ENCODE results near the gene SHROOM3. TPM values are rescaled to one million over a fixed set of nuclear protein-coding genes. Genes with fewer than 3 reads are reported as not detected.

The SHROOM3 gene
- total and polyA plus RNA-seq, 2 donors (not counting 1 experiment from before 2014, with no cell fraction given), result 0.91 to 1.5 TPM

DNA sequence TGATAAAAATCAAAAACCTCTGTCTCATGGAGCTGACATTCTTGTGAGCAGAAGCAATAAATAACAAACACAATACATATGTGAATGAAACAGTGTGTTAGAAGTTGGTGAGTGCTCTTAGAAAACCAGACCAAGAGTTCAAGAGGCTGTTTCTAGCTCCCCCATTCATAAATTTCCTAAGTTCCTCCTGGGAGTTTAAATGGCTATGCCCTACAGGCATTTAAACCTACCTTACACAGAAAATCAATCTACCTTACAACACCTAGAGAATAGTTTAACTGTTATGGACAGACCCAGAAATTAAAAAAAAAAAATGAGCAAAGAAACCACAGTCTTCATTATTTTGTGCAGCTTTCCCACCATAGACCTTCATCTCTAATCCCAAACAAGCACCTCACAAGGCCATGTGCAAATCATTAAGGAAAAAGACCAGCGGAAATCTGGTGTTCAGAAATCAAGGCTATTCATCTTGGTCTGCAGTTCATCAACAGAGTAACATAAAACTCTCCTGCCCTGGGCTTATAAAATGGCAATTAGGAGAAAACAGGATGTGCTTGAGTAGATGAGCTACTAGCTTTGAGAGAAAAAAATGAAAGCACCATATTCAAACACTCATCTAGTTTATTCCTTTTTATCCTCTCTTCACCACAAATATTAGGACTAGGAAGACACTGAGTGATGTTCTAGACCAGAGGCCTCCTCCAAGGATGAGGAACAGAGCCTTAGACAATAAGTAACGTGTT is 147.2 kb downstream of the SHROOM3 start:
- Mint-ChIP-seq H3K27me3 (peaks cover 52% of the 10 kb centered on the region), H3K27ac (no peak overlapping the region), H3K4me3 (no peak overlapping the region), H3K4me1 (peaks cover 7% of the 10 kb centered on the region), H3K9me3 (ENCODE audit: insufficient read depth) (no peaks in the 10 kb centered on the region)
- intact Hi-C loops (cut with micrococcal nuclease), result no loop called here
- Histone ChIP-seq H3K4me1 (ENCODE audit: control insufficient read depth in 2 of 2, insufficient read depth in 2 of 2, low read length in 2 of 2) (peaks cover 9 to 13% of the 10 kb centered on the region in 2 donors), H3K27ac (ENCODE audit: low read length in 2 of 2) (no peak overlapping the region), H3K4me2 (replicated peaks; ENCODE audit: low read depth, low read length, poor library complexity, severe bottlenecking) (no peak overlapping the region), H2AFZ (ENCODE audit: insufficient read depth, low read depth, low read length, poor library complexity, severe bottlenecking) (no peak overlapping the region), H3K9me3 (ENCODE audit: control extremely low read depth in 1 of 3, control insufficient read depth in 2 of 3, insufficient read depth in 1 of 3, low read length in 2 of 3) (peaks cover 0 to 3% (median 0%) of the 10 kb centered on the region in 3 donors), H3K79me2 (ENCODE audit: control insufficient read depth, insufficient read depth, low read length) (no peaks in the 10 kb centered on the region), H3K27me3 (replicated peaks in 1 of 4; ENCODE audit: control extremely low read depth in 1 of 4, control insufficient read depth in 3 of 4, insufficient read depth in 4 of 4, low read length in 3 of 4) (peaks cover 0 to 15% (median 8%) of the 10 kb centered on the region in 4 experiments), H4K20me1 (ENCODE audit: control insufficient read depth, insufficient read depth, low read length, poor library complexity, severe bottlenecking) (no peaks in the 10 kb centered on the region), H3K4me3 (ENCODE audit: control extremely low read depth in 1 of 5, extremely low read depth in 1 of 5, insufficient read depth in 1 of 5, low read depth in 2 of 5, low read length in 4 of 5) (no peak overlapping the region), H3K9ac (ENCODE audit: low read length) (no peak overlapping the region), H3K36me3 (replicated peaks in 1 of 2; ENCODE audit: control extremely low read depth in 1 of 2, control insufficient read depth in 1 of 2, extremely low read depth in 1 of 2, insufficient read depth in 2 of 2, low read length in 1 of 2) (no peaks in the 10 kb centered on the region)
- TF ChIP-seq EZH2 (IDR thresholded peaks at IDR 0.05; ENCODE audit: borderline replicate concordance, insufficient read depth, low read depth, low read length, poor library complexity, severe bottlenecking), result no peak
- TF ChIP-seq, protein P1, sequence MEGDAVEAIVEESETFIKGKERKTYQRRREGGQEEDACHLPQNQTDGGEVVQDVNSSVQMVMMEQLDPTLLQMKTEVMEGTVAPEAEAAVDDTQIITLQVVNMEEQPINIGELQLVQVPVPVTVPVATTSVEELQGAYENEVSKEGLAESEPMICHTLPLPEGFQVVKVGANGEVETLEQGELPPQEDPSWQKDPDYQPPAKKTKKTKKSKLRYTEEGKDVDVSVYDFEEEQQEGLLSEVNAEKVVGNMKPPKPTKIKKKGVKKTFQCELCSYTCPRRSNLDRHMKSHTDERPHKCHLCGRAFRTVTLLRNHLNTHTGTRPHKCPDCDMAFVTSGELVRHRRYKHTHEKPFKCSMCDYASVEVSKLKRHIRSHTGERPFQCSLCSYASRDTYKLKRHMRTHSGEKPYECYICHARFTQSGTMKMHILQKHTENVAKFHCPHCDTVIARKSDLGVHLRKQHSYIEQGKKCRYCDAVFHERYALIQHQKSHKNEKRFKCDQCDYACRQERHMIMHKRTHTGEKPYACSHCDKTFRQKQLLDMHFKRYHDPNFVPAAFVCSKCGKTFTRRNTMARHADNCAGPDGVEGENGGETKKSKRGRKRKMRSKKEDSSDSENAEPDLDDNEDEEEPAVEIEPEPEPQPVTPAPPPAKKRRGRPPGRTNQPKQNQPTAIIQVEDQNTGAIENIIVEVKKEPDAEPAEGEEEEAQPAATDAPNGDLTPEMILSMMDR (IDR thresholded peaks at IDR 0.05), result no peak
- 80% methylated on average over 2 of the region's 2 CpGs for WGBS (ENCODE audit: insufficient coverage)
- ChIA-PET CTCF (no interaction called here), POLR2A (interaction anchor here (0.6 kb wide), 1 partner anchor 13 kb away, joined by 3 read pairs; no protein-coding TSS in a partner anchor)
- DNase-seq, result no peak
- ATAC-seq (ENCODE audit: low read depth), result no peak

DNA sequence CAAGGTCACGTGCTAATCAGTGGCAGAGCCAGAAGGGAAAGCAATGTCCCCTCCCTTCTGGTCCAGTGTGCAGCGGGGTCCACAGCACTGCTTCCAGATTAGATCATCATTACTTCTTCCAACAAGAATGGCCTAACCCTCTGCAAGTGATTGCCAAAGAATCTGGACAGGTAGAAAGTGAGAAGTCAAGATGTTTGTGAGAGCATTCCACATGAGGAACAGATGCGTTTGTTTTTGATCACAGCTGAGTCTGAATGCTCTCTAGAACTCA is 147.7 kb downstream of the SHROOM3 start:
- CTCF ChIA-PET, result no interaction called here
- POLR2A ChIA-PET, result interaction anchor here (0.6 kb wide), 1 partner anchor 13 kb away, joined by 3 read pairs; no protein-coding TSS in a partner anchor

More for the DNA sequence above, 147.7 kb downstream of the SHROOM3 start:
- DNase-seq (no peak), ATAC-seq (ENCODE audit: low read depth) (no peak)
- no peak overlapping the region for H3K4me3 ChIP-seq (ENCODE audit: control extremely low read depth in 1 of 5, extremely low read depth in 1 of 5, insufficient read depth in 1 of 5, low read depth in 2 of 5, low read length in 4 of 5)
- Mint-ChIP-seq H3K9me3 (ENCODE audit: insufficient read depth) (no peaks in the 10 kb centered on the region), H3K27me3 (peaks cover 55% of the 10 kb centered on the region), H3K4me1 (peaks cover 7% of the 10 kb centered on the region), H3K27ac (no peak overlapping the region), H3K4me3 (no peak overlapping the region)
- no peak overlapping the region for H3K9ac ChIP-seq (ENCODE audit: low read length)
- peaks cover 0 to 3% (median 0%) of the 10 kb centered on the region in 3 donors for H3K9me3 ChIP-seq (ENCODE audit: control extremely low read depth in 1 of 3, control insufficient read depth in 2 of 3, insufficient read depth in 1 of 3, low read length in 2 of 3)
- peaks cover 0 to 15% (median 8%) of the 10 kb centered on the region in 4 experiments for H3K27me3 ChIP-seq (replicated peaks in 1 of 4; ENCODE audit: control extremely low read depth in 1 of 4, control insufficient read depth in 3 of 4, insufficient read depth in 4 of 4, low read length in 3 of 4)
- TF ChIP-seq EZH2 (IDR thresholded peaks at IDR 0.05; ENCODE audit: borderline replicate concordance, insufficient read depth, low read depth, low read length, poor library complexity, severe bottlenecking), result no peak
- TF ChIP-seq, protein P1 (IDR thresholded peaks at IDR 0.05), result no peak
- H2AFZ ChIP-seq (ENCODE audit: insufficient read depth, low read depth, low read length, poor library complexity, severe bottlenecking), result no peak overlapping the region
- no peak overlapping the region for H3K4me2 ChIP-seq (replicated peaks; ENCODE audit: low read depth, low read length, poor library complexity, severe bottlenecking)
- peaks cover 9 to 13% of the 10 kb centered on the region in 2 donors for H3K4me1 ChIP-seq (ENCODE audit: control insufficient read depth in 2 of 2, insufficient read depth in 2 of 2, low read length in 2 of 2)
- 72% methylated on average over 2 of the region's 3 CpGs for WGBS (ENCODE audit: insufficient coverage)
- intact Hi-C loops (cut with micrococcal nuclease), result no loop called here
- H4K20me1 ChIP-seq (ENCODE audit: control insufficient read depth, insufficient read depth, low read length, poor library complexity, severe bottlenecking), result no peaks in the 10 kb centered on the region
- no peaks in the 10 kb centered on the region for H3K36me3 ChIP-seq (replicated peaks in 1 of 2; ENCODE audit: control extremely low read depth in 1 of 2, control insufficient read depth in 1 of 2, extremely low read depth in 1 of 2, insufficient read depth in 2 of 2, low read length in 1 of 2)
- no peaks in the 10 kb centered on the region for H3K79me2 ChIP-seq (ENCODE audit: control insufficient read depth, insufficient read depth, low read length)
- no peak overlapping the region for H3K27ac ChIP-seq (ENCODE audit: low read length in 2 of 2)
